Epithelial cell of proximal tubule (primary cell): Measurements from ENCODE around the gene F12. TPM values are rescaled to one million over a fixed set of nuclear protein-coding genes. Genes with fewer than 3 reads are reported as not detected.

Source experiments
- DNase-seq: peaks from one replicate; pipeline ENCODE4 v3.0.0-alpha.2; 2011; ENCODE audit warnings: low read depth
- H3K4me3 ChIP-seq: 2 replicates; pipeline ENCODE4 v1.5.1; 2011; ENCODE audit warnings: low read depth, mild to moderate bottlenecking, low read length
- CTCF ChIP-seq: conservative IDR thresholded peaks from 2 replicates; pipeline ENCODE4 v1.5.1; 2012; ENCODE audit warnings: low read depth, mild to moderate bottlenecking, low read length
- total RNA-seq: library from RNA; depleted of rRNA; stranded (reverse); fragments of >200 nt; gene quantifications from 2 replicates; pipeline ENCODE4 v1.2.3, GENCODE V29; 2015

F12 gene
- total RNA-seq, 1 donor from 2014 or later, result 12.9 TPM

- no peak for TF ChIP-seq CTCF
- H3K4me3 ChIP-seq, result no peak overlapping the region
- no peak for DNase-seq
Measured at GRCh38 chr5:177396078-177396477, 13.3 kb downstream of the F12 start.

- H3K4me3 ChIP-seq, result no peak overlapping the region
- no peak for DNase-seq
- no peak for TF ChIP-seq CTCF
Measured at GRCh38 chr5:177393990-177394389, 15.4 kb downstream of the F12 start.

GRCh38 chr5:177393206-177393765 lies 16.1 kb downstream of the F12 start:
- DNase-seq, result no peak
- no peak for TF ChIP-seq CTCF
- no peak overlapping the region for H3K4me3 ChIP-seq

- DNase-seq, result no peak
- TF ChIP-seq CTCF, result no peak
- H3K4me3 ChIP-seq, result no peak overlapping the region
Measured at GRCh38 chr5:177392765-177393164, 16.6 kb downstream of the F12 start.

GRCh38 chr5:177390363-177391300 lies 18.7 kb downstream of the F12 start:
- DNase-seq, result no peak

More at GRCh38 chr5:177390363-177391300, 18.7 kb downstream of the F12 start:
- peak; percentile 96 for TF ChIP-seq CTCF
- H3K4me3 ChIP-seq, result no peak overlapping the region
